Kidney epithelial cell (primary cell): ENCODE results near the gene KRTAP10-5. TPM values are rescaled to one million over a fixed set of nuclear protein-coding genes. Genes with fewer than 3 reads are reported as not detected.

ENCODE experiments used
- DNase-seq: peaks from one replicate; pipeline ENCODE4 v3.0.0-alpha.2; 2010; ENCODE audit warnings: low read depth
- H3K27me3 ChIP-seq: 2 replicates; pipeline ENCODE4 v1.6.0; 2011; ENCODE audit warnings: low read length; ENCODE audit not compliant: control insufficient read depth, insufficient read depth
- H3K36me3 ChIP-seq: 2 replicates; pipeline ENCODE4 v1.5.1; 2011; ENCODE audit warnings: low read length; ENCODE audit not compliant: control insufficient read depth, insufficient read depth
- H3K4me3 ChIP-seq: 2 replicates; pipeline ENCODE4 v1.5.1; 2011; ENCODE audit warnings: low read depth, mild to moderate bottlenecking, control low read depth, low read length
- total RNA-seq: library from RNA; depleted of rRNA; stranded (reverse); fragments of >200 nt; gene quantifications from 2 replicates; pipeline ENCODE4 v1.2.3, GENCODE V29; 2015
- TF ChIP-seq, protein P1 (sequence below): IDR thresholded peaks from 2 replicates; pipeline ENCODE4 v1.5.1; 2011; ENCODE audit warnings: mild to moderate bottlenecking, moderate library complexity, low read length, control low read depth, inconsistent platforms; ENCODE audit not compliant: insufficient read depth, poor library complexity, severe bottlenecking

Gene KRTAP10-5
- total RNA-seq, 1 donor from 2014 or later: not detected

- TF ChIP-seq, protein P1, sequence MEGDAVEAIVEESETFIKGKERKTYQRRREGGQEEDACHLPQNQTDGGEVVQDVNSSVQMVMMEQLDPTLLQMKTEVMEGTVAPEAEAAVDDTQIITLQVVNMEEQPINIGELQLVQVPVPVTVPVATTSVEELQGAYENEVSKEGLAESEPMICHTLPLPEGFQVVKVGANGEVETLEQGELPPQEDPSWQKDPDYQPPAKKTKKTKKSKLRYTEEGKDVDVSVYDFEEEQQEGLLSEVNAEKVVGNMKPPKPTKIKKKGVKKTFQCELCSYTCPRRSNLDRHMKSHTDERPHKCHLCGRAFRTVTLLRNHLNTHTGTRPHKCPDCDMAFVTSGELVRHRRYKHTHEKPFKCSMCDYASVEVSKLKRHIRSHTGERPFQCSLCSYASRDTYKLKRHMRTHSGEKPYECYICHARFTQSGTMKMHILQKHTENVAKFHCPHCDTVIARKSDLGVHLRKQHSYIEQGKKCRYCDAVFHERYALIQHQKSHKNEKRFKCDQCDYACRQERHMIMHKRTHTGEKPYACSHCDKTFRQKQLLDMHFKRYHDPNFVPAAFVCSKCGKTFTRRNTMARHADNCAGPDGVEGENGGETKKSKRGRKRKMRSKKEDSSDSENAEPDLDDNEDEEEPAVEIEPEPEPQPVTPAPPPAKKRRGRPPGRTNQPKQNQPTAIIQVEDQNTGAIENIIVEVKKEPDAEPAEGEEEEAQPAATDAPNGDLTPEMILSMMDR: no peak
- H3K27me3 ChIP-seq: no peaks in the 10 kb centered on the region
- no peak overlapping the region for H3K4me3 ChIP-seq
- no peaks in the 10 kb centered on the region for H3K36me3 ChIP-seq
- no peak for DNase-seq
Measured at GRCh38 chr21:44549525-44550211, 30.7 kb downstream of the KRTAP10-5 start.

DNA sequence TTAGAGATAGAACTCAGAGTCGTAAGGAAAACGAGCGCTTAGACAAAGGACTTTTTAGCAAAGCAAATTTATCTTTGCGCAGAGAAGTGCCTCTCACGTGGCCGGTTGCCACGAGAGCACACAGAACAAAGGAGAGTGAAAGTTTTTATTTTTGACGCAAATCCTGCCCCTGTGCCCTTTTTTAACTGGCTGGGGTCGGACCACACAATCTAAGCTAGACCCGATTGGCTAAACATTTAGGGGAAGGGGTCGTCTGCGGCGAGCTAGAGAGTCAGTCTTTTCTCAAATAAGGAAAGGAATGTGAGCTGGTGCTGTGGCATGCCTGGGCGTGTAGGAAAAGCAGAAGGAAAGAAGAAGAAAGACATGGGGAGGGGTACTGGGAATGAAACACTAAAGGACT, 31.5 kb downstream of the KRTAP10-5 start:
- Histone ChIP-seq H3K27me3 (no peaks in the 10 kb centered on the region), H3K4me3 (no peak overlapping the region), H3K36me3 (no peaks in the 10 kb centered on the region)
- no peak for DNase-seq
- TF ChIP-seq, protein P1: no peak

DNA sequence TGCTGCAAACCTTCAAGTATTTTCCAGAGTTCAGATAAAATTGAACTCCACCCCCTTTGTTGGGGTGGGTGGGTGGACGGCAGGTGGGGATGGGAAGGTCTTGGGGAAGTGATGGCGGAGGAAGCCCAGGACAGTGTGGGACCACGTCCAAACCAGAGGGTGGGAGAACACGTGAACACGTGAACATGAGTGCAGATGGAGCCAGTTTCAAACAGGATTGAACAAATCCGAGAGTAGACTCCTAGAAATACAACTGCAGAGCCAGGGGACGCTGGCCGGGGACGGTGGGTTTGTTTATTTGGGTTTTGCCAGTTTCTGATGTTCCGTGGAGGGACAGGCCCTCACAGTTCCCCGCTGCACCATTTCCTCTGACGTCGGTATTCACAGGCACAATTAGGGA, 32.0 kb downstream of the KRTAP10-5 start:
- no peak for DNase-seq
- TF ChIP-seq, protein P1: no peak
- no peaks in the 10 kb centered on the region for H3K36me3 ChIP-seq
- H3K27me3 ChIP-seq: no peaks in the 10 kb centered on the region
- H3K4me3 ChIP-seq: no peak overlapping the region

DNA sequence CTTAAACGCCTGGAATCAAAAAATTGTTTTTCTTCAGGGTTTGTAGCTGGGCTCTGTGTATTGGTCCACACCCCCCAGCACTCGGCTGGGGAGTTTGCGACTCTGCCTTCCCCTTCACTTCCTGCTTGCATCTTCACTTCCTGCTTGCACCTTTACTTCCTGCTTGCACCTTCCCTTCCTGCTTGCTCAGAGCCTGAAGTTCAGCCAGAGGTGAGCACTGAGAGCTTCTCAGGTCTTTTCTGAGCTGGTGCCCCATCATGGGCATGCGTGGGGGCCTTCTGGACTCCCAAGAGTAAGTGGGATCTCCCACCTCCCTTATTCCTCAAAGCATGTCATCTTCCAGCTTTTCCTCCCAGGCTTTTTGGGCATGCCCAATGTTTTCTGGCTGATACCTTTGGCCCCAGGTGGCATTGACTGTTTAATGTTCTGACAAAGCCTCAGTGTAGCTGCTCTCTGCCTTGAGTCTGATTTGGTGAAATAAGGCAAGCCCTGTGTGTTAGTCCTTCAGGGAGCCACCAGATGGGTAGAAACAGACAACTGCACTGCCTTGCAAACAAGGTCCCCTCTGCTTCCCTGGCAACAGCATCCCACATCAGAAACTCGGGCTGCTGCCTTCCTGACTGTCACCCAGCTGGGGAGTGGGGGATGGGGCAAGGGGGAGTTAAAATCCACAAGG, 32.6 kb downstream of the KRTAP10-5 start:
- Histone ChIP-seq H3K4me3 (no peak overlapping the region), H3K36me3 (no peaks in the 10 kb centered on the region), H3K27me3 (no peaks in the 10 kb centered on the region)
- DNase-seq: no peak
- TF ChIP-seq, protein P1: no peak

DNA sequence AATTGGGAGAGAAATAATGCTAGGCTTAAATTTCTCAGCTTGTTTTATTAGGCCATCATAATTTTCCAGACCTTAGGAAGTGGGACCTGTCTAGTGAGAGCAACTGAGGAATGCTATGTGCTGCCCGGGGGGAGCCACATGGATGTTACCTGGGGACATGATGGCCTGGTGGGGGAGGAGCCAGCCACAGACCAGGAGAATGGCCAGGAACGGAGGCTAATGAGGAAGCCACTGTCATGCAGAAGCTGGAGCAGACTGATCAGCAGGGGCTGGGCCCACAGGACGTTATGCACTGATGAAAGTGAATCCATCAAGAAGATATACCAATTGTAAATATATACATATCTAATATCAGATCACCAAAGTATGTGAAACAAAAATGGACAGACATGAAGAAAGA, 35.8 kb downstream of the KRTAP10-5 start:
- H3K4me3 ChIP-seq: no peak overlapping the region
- DNase-seq: no peak
- H3K36me3 ChIP-seq: no peaks in the 10 kb centered on the region
- H3K27me3 ChIP-seq: no peaks in the 10 kb centered on the region
- TF ChIP-seq, protein P1: no peak
